ENCODE measurements around the gene KIF19.
"Not testable (repeated sequence)": the region's sequence is repeated elsewhere in the genome, so short reads cannot be mapped to it uniquely, and the experiment has no call there.

The KIF19 gene

GRCh38 chr17:74325743-74326379 lies at the start of gene KIF19:
KIF19 (plus strand) TSS chr17:74326226; CDS start chr17:74326350, 124 bp downstream.
- FAIRE-seq = no peak

GRCh38 chr17:74276541-74277009 lies 49.5 kb upstream of the KIF19 start:
- no peak for FAIRE-seq

- no peak for FAIRE-seq
Observed at GRCh38 chr17:74277935-74278334, 48.1 kb upstream of the KIF19 start.

- FAIRE-seq = not testable (repeated sequence)
Observed at GRCh38 chr17:74279617-74280016, 46.4 kb upstream of the KIF19 start.

- no peak for FAIRE-seq
Observed at GRCh38 chr17:74280093-74280513, 45.9 kb upstream of the KIF19 start.

GRCh38 chr17:74281799-74282198 lies 44.2 kb upstream of the KIF19 start:
- no peak for FAIRE-seq

GRCh38 chr17:74282274-74282586 lies 43.8 kb upstream of the KIF19 start:
- FAIRE-seq = not testable (repeated sequence)

GRCh38 chr17:74282587-74283370 lies 43.2 kb upstream of the KIF19 start:
- no peak for FAIRE-seq

GRCh38 chr17:74283371-74283673 lies 42.7 kb upstream of the KIF19 start:
- no peak for FAIRE-seq

- FAIRE-seq = no peak
Observed at GRCh38 chr17:74287031-74287602, 38.9 kb upstream of the KIF19 start.

GRCh38 chr17:74288785-74289184 lies 37.2 kb upstream of the KIF19 start:
- no peak for FAIRE-seq

GRCh38 chr17:74289688-74290087 lies 36.3 kb upstream of the KIF19 start:
- FAIRE-seq = no peak

- no peak for FAIRE-seq
Observed at GRCh38 chr17:74290340-74290739, 35.7 kb upstream of the KIF19 start.

GRCh38 chr17:74292495-74292894 lies 33.5 kb upstream of the KIF19 start:
- no peak for FAIRE-seq

GRCh38 chr17:74295625-74296547 lies 30.1 kb upstream of the KIF19 start:
- no peak for FAIRE-seq

GRCh38 chr17:74296548-74296936 lies 29.5 kb upstream of the KIF19 start:
- no peak for FAIRE-seq

GRCh38 chr17:74297941-74298340 lies 28.1 kb upstream of the KIF19 start:
- FAIRE-seq = no peak

GRCh38 chr17:74298778-74299177 lies 27.2 kb upstream of the KIF19 start:
- no peak for FAIRE-seq

GRCh38 chr17:74299226-74300009 lies 26.6 kb upstream of the KIF19 start:
- no peak for FAIRE-seq

- FAIRE-seq = no peak
Observed at GRCh38 chr17:74303305-74303704, 22.7 kb upstream of the KIF19 start.

GRCh38 chr17:74304184-74304583 lies 21.8 kb upstream of the KIF19 start:
- FAIRE-seq = no peak
